Fibroblast of the conjunctiva (primary cell): ENCODE results near the gene DIS3L.
"Not testable (repeated sequence)": the region's sequence is repeated elsewhere in the genome, so short reads cannot be mapped to it uniquely, and the experiment has no call there.

Source experiments
- DNase-seq: peaks from one replicate; pipeline ENCODE4 v3.0.0-alpha.2; 2010; ENCODE audit warnings: low read depth

The DIS3L gene

GRCh38 chr15:66293419-66294156 is at the start of gene DIS3L:
Gene DIS3L (plus strand): TSS chr15:66293568. CDS start chr15:66293597, 29 bp downstream.
- no peak for DNase-seq

GRCh38 chr15:66245832-66246231 is 47.5 kb upstream of the DIS3L start:
- not testable (repeated sequence) for DNase-seq

- DNase-seq, result no peak
Measured at GRCh38 chr15:66246937-66247336, 46.4 kb upstream of the DIS3L start.

GRCh38 chr15:66249605-66250174 is 43.7 kb upstream of the DIS3L start:
- DNase-seq, result no peak

GRCh38 chr15:66251065-66251789 is 42.1 kb upstream of the DIS3L start:
- no peak for DNase-seq

- DNase-seq, result no peak
Measured at GRCh38 chr15:66251790-66252684, 41.3 kb upstream of the DIS3L start.

- no peak for DNase-seq
Measured at GRCh38 chr15:66252685-66253417, 40.5 kb upstream of the DIS3L start.

GRCh38 chr15:66253418-66254088 is 39.8 kb upstream of the DIS3L start, which contains the start of gene MEGF11:
Gene MEGF11 (minus strand): TSS chr15:66253750. CDS start chr15:66128403, 125,347 bp downstream.
- no peak for DNase-seq

- DNase-seq, result no peak
Measured at GRCh38 chr15:66254089-66254950, 39.0 kb upstream of the DIS3L start.

- DNase-seq, result no peak
Measured at GRCh38 chr15:66254951-66255676, 38.3 kb upstream of the DIS3L start.

GRCh38 chr15:66256692-66257091 is 36.7 kb upstream of the DIS3L start:
- no peak for DNase-seq

- no peak for DNase-seq
Measured at GRCh38 chr15:66261056-66261455, 32.3 kb upstream of the DIS3L start.

- not testable (repeated sequence) for DNase-seq
Measured at GRCh38 chr15:66262837-66263236, 30.5 kb upstream of the DIS3L start.

- DNase-seq, result no peak
Measured at GRCh38 chr15:66264859-66265513, 28.4 kb upstream of the DIS3L start.

- DNase-seq, result no peak
Measured at GRCh38 chr15:66269326-66270090, 23.9 kb upstream of the DIS3L start.

- no peak for DNase-seq
Measured at GRCh38 chr15:66270932-66271331, 22.4 kb upstream of the DIS3L start.

- DNase-seq, result no peak
Measured at GRCh38 chr15:66275352-66275751, 18.0 kb upstream of the DIS3L start.

GRCh38 chr15:66276546-66276945 is 16.8 kb upstream of the DIS3L start:
- no peak for DNase-seq
